Muscle layer of duodenum (tissue), 2 donors: Measurements from ENCODE around the gene IGFBP6.
A peak's percentile ranks its signal among the peaks of the same experiment; 100 is the strongest.

Experiments
- H3K27ac ChIP-seq: one replicate; pipeline ENCODE4 v1.7.0; 2013; ENCODE audit warnings: mild to moderate bottlenecking, low read length
- H3K27me3 ChIP-seq: one replicate; pipeline ENCODE4 v1.7.0; 2013; ENCODE audit warnings: low read depth, mild to moderate bottlenecking, control low read depth, low read length
- H3K36me3 ChIP-seq, 2 donors: one replicate each; pipeline ENCODE4 v1.7.0; 2013; ENCODE audit warnings: low read length in 2 of 2, control low read depth in 1 of 2, mild to moderate bottlenecking in 1 of 2; ENCODE audit not compliant: insufficient read depth in 2 of 2, control insufficient read depth in 1 of 2
- H3K4me1 ChIP-seq, 2 donors: one replicate each; pipeline ENCODE4 v1.7.0; 2013; ENCODE audit warnings: low read length in 2 of 2, mild to moderate bottlenecking in 2 of 2, control low read depth in 1 of 2, moderate library complexity in 1 of 2; ENCODE audit not compliant: insufficient read depth in 2 of 2, control insufficient read depth in 1 of 2
- H3K4me3 ChIP-seq, 2 donors: one replicate each; pipeline ENCODE4 v1.7.0; 2013; ENCODE audit warnings: low read length in 2 of 2, low read depth in 1 of 2, mild to moderate bottlenecking in 1 of 2
- H3K9me3 ChIP-seq, 2 donors: one replicate each; pipeline ENCODE4 v1.7.0; 2013; ENCODE audit warnings: low read length in 2 of 2, control low read depth in 1 of 2, mild to moderate bottlenecking in 1 of 2; ENCODE audit not compliant: control insufficient read depth in 1 of 2
- donor health status: healthy.

IGFBP6 gene

GRCh38 chr12:53053218-53054111 lies 44.0 kb upstream of the IGFBP6 start:
- H3K4me3 ChIP-seq = peak overlapping the region; percentile 66 to 70
- peaks cover 11 to 13% of the 10 kb centered on the region in 2 donors for H3K36me3 ChIP-seq

GRCh38 chr12:53054112-53054878 lies 43.2 kb upstream of the IGFBP6 start:
- peaks cover 28 to 55% of the 10 kb centered on the region in 2 donors for H3K4me1 ChIP-seq
- H3K4me3 ChIP-seq = peak overlapping the region; percentile 66 to 70
- H3K9me3 ChIP-seq = no peaks in the 10 kb centered on the region
- peaks cover 13 to 16% of the 10 kb centered on the region in 2 donors for H3K36me3 ChIP-seq
- peak overlapping the region; percentile 92 for H3K27ac ChIP-seq
- H3K27me3 ChIP-seq = no peaks in the 10 kb centered on the region

More at GRCh38 chr12:53053218-53054111, 44.0 kb upstream of the IGFBP6 start:
- Histone ChIP-seq H3K27me3 (no peaks in the 10 kb centered on the region), H3K27ac (peak overlapping the region; percentile 92), H3K9me3 (no peaks in the 10 kb centered on the region), H3K4me1 (peaks cover 36 to 62% of the 10 kb centered on the region in 2 donors)

- Histone ChIP-seq H3K4me3 (no peak overlapping the region), H3K36me3 (peaks cover 13 to 25% of the 10 kb centered on the region in 2 donors), H3K9me3 (no peaks in the 10 kb centered on the region), H3K4me1 (peaks cover 27 to 49% of the 10 kb centered on the region in 2 donors), H3K27ac (no peak overlapping the region), H3K27me3 (no peaks in the 10 kb centered on the region)
These were observed 41.8 kb upstream of the IGFBP6 start for GRCh38 chr12:53055471-53056266.

GRCh38 chr12:53056296-53056695 lies 41.2 kb upstream of the IGFBP6 start:
- Histone ChIP-seq H3K4me3 (no peak overlapping the region), H3K36me3 (peaks cover 13 to 25% of the 10 kb centered on the region in 2 donors), H3K4me1 (peaks cover 26 to 49% of the 10 kb centered on the region in 2 donors), H3K9me3 (no peaks in the 10 kb centered on the region), H3K27ac (no peak overlapping the region), H3K27me3 (no peaks in the 10 kb centered on the region)

- Histone ChIP-seq H3K36me3 (peaks cover 18 to 25% of the 10 kb centered on the region in 2 donors), H3K4me3 (no peak overlapping the region), H3K27ac (no peak overlapping the region), H3K4me1 (peaks cover 22 to 49% of the 10 kb centered on the region in 2 donors), H3K9me3 (no peaks in the 10 kb centered on the region), H3K27me3 (no peaks in the 10 kb centered on the region)
These were observed 40.6 kb upstream of the IGFBP6 start for GRCh38 chr12:53056901-53057300.

GRCh38 chr12:53057816-53058500 lies 39.5 kb upstream of the IGFBP6 start:
- H3K4me3 ChIP-seq = no peak overlapping the region
- peaks cover 20 to 28% of the 10 kb centered on the region in 2 donors for H3K36me3 ChIP-seq
- H3K27me3 ChIP-seq = no peaks in the 10 kb centered on the region
- peaks cover 15 to 49% of the 10 kb centered on the region in 2 donors for H3K4me1 ChIP-seq
- no peaks in the 10 kb centered on the region for H3K9me3 ChIP-seq
- H3K27ac ChIP-seq = no peak overlapping the region

GRCh38 chr12:53058674-53059433 lies 38.6 kb upstream of the IGFBP6 start:
- H3K27ac ChIP-seq = no peak overlapping the region
- peaks cover 25 to 33% of the 10 kb centered on the region in 2 donors for H3K36me3 ChIP-seq
- H3K4me3 ChIP-seq = no peak overlapping the region
- no peaks in the 10 kb centered on the region for H3K27me3 ChIP-seq
- H3K4me1 ChIP-seq = peaks cover 6 to 49% of the 10 kb centered on the region in 2 donors
- H3K9me3 ChIP-seq = no peaks in the 10 kb centered on the region

- Histone ChIP-seq H3K27me3 (no peaks in the 10 kb centered on the region), H3K4me1 (peaks cover 4 to 51% of the 10 kb centered on the region in 2 donors), H3K4me3 (no peak overlapping the region), H3K27ac (no peak overlapping the region), H3K9me3 (no peaks in the 10 kb centered on the region), H3K36me3 (peaks cover 27 to 38% of the 10 kb centered on the region in 2 donors)
These were observed 37.9 kb upstream of the IGFBP6 start for GRCh38 chr12:53059434-53060063.

- Histone ChIP-seq H3K4me1 (peaks cover 4 to 53% of the 10 kb centered on the region in 2 donors), H3K36me3 (peaks cover 27 to 45% of the 10 kb centered on the region in 2 donors), H3K4me3 (no peak overlapping the region), H3K27ac (no peak overlapping the region), H3K9me3 (no peaks in the 10 kb centered on the region), H3K27me3 (no peaks in the 10 kb centered on the region)
These were observed 37.3 kb upstream of the IGFBP6 start for GRCh38 chr12:53060064-53060720.
